Fibroblast of lung (primary cell): ENCODE results near the gene WDR11. TPM values are rescaled to one million over a fixed set of nuclear protein-coding genes. Genes with fewer than 3 reads are reported as not detected.

Experiments used
- DNase-seq, 2 donors: peaks; one replicate each; pipeline versions ENCODE4 v3.0.0 to v3.0.0-alpha.2; 2010; ENCODE audit warnings: low read depth in 2 of 2
- H2AFZ ChIP-seq: 2 replicates; pipeline ENCODE4 v1.5.1; 2012; ENCODE audit warnings: low read length, control low read depth, inconsistent platforms
- H3K27ac ChIP-seq: 2 replicates; pipeline ENCODE4 v1.5.1; 2011; ENCODE audit warnings: low read length, control low read depth; ENCODE audit not compliant: insufficient read depth
- H3K27me3 ChIP-seq: 2 replicates; pipeline ENCODE4 v1.5.1; 2011; ENCODE audit warnings: mild to moderate bottlenecking, low read length; ENCODE audit not compliant: control insufficient read depth, insufficient read depth
- H3K36me3 ChIP-seq: 2 replicates; pipeline ENCODE4 v1.5.1; 2011; ENCODE audit warnings: low read length; ENCODE audit not compliant: control insufficient read depth, insufficient read depth
- H3K4me1 ChIP-seq: 2 replicates; pipeline ENCODE4 v1.5.1; 2011; ENCODE audit warnings: low read length; ENCODE audit not compliant: control insufficient read depth, insufficient read depth; ENCODE audit errors: extremely low read depth
- H3K4me2 ChIP-seq: 2 replicates; pipeline ENCODE4 v1.5.1; 2011; ENCODE audit warnings: low read length, control low read depth; ENCODE audit not compliant: insufficient read depth; ENCODE audit errors: extremely low read depth
- H3K4me3 ChIP-seq, 4 experiments: fragments of 200-600 bp in 1 of 4; sonication (generic) in 1 of 4; replicated peaks in 1 of 4; 2 replicates each; pipeline ENCODE4 v1.5.1; 2011 to 2016; ENCODE audit warnings: low read length in 4 of 4, low read depth in 3 of 4, mild to moderate bottlenecking in 3 of 4, control low read depth in 2 of 4, inconsistent platforms in 1 of 4, mixed read lengths in 1 of 4; ENCODE audit not compliant: insufficient read depth in 1 of 4; ENCODE audit errors: control extremely low read depth in 1 of 4
- H3K79me2 ChIP-seq: 2 replicates; pipeline ENCODE4 v1.5.1; 2012; ENCODE audit warnings: mild to moderate bottlenecking, low read length, inconsistent platforms; ENCODE audit not compliant: control insufficient read depth, insufficient read depth
- H3K9ac ChIP-seq: 2 replicates; pipeline ENCODE4 v1.5.1; 2011; ENCODE audit warnings: mild to moderate bottlenecking, low read length, control low read depth; ENCODE audit not compliant: insufficient read depth
- H3K9me3 ChIP-seq: 2 replicates; pipeline ENCODE4 v1.5.1; 2012; ENCODE audit warnings: low read depth, low read length; ENCODE audit not compliant: control insufficient read depth, insufficient read depth
- H4K20me1 ChIP-seq: 2 replicates; pipeline ENCODE4 v1.5.1; 2011; ENCODE audit warnings: low read length; ENCODE audit not compliant: control insufficient read depth, insufficient read depth; ENCODE audit errors: extremely low read depth
- CTCF ChIP-seq, 2 donors: IDR thresholded peaks in 1 of 2; conservative IDR thresholded peaks in 1 of 2; 1 replicate in 1 of 2; 2 replicates in 1 of 2; pipeline ENCODE4 v1.5.1; 2011 to 2012; ENCODE audit warnings: low read length in 2 of 2, control low read depth in 1 of 2, inconsistent platforms in 1 of 2, low read depth in 1 of 2, mild to moderate bottlenecking in 1 of 2
- EZH2 ChIP-seq: IDR thresholded peaks from 2 replicates; pipeline ENCODE4 v1.5.1; 2012; ENCODE audit warnings: low read length, control low read depth, mild to moderate bottlenecking; ENCODE audit errors: missing control alignments
- polyA plus RNA-seq, 2 donors: library from polyadenylated mRNA; depleted of rRNA in 1 of 2; stranded (reverse) in 1 of 2; unstranded in 1 of 2; fragments of >200 nt; gene quantifications; 2 replicates each; pipeline ENCODE4 v1.2.1, GENCODE V29; 2011 to 2012; ENCODE audit warnings: missing spikeins in 1 of 2
- total RNA-seq: library from RNA; depleted of rRNA; stranded (reverse); fragments of >200 nt; gene quantifications from 2 replicates; pipeline ENCODE4 v1.2.1, GENCODE V29; 2014

Gene WDR11
- total and polyA plus RNA-seq, 2 donors (not counting 1 experiment from before 2014, with no cell fraction given), result 61.4 to 89.5 TPM

GRCh38 chr10:120949609-120950031 is 98.5 kb downstream of the WDR11 start:
- TF ChIP-seq EZH2 (no peak), CTCF (conservative IDR thresholded peaks at IDR 0.05 in 1 of 2, IDR thresholded peaks at IDR 0.05 in 1 of 2; ENCODE audit: low read depth in 1 of 2, low read length in 2 of 2) (no peak)
- Histone ChIP-seq H4K20me1 (no peaks in the 10 kb centered on the region), H3K9me3 (no peaks in the 10 kb centered on the region), H3K79me2 (no peaks in the 10 kb centered on the region), H3K4me2 (no peak overlapping the region), H2AFZ (peak overlapping the region; percentile 2), H3K9ac (no peak overlapping the region), H3K27me3 (peaks cover 9% of the 10 kb centered on the region), H3K36me3 (no peaks in the 10 kb centered on the region), H3K4me1 (peaks cover 2% of the 10 kb centered on the region), H3K4me3 (peak overlapping the region in 2 of 4 experiments; percentile 46 to 51), H3K27ac (no peak overlapping the region)
- DNase-seq, result no peak

GRCh38 chr10:120950051-120950561 is 98.9 kb downstream of the WDR11 start:
- Histone ChIP-seq H3K9me3 (no peaks in the 10 kb centered on the region), H3K27ac (no peak overlapping the region), H3K27me3 (peaks cover 9% of the 10 kb centered on the region), H3K9ac (no peak overlapping the region), H3K4me1 (peaks cover 2% of the 10 kb centered on the region), H3K4me2 (no peak overlapping the region), H4K20me1 (no peaks in the 10 kb centered on the region), H3K36me3 (no peaks in the 10 kb centered on the region), H3K4me3 (peak overlapping the region in 1 of 4 experiments; percentile 17), H2AFZ (peak overlapping the region; percentile 17), H3K79me2 (no peaks in the 10 kb centered on the region)
- no peak for TF ChIP-seq CTCF (conservative IDR thresholded peaks at IDR 0.05 in 1 of 2, IDR thresholded peaks at IDR 0.05 in 1 of 2; ENCODE audit: low read depth in 1 of 2, low read length in 2 of 2)
- no peak for TF ChIP-seq EZH2
- peak; percentile 11 to 39 for DNase-seq

- TF ChIP-seq CTCF (conservative IDR thresholded peaks at IDR 0.05 in 1 of 2, IDR thresholded peaks at IDR 0.05 in 1 of 2; ENCODE audit: low read depth in 1 of 2, low read length in 2 of 2) (no peak), EZH2 (no peak)
- Histone ChIP-seq H4K20me1 (no peaks in the 10 kb centered on the region), H3K9ac (no peak overlapping the region)
Measured at GRCh38 chr10:120951288-120951687, 100.1 kb downstream of the WDR11 start.

More at GRCh38 chr10:120951288-120951687, 100.1 kb downstream of the WDR11 start:
- H3K9me3 ChIP-seq, result no peaks in the 10 kb centered on the region
- no peaks in the 10 kb centered on the region for H3K36me3 ChIP-seq
- H3K27me3 ChIP-seq, result peaks cover 9% of the 10 kb centered on the region
- H3K27ac ChIP-seq, result no peak overlapping the region
- H3K4me1 ChIP-seq, result peaks cover 2% of the 10 kb centered on the region
- no peaks in the 10 kb centered on the region for H3K79me2 ChIP-seq
- no peak overlapping the region for H3K4me2 ChIP-seq
- no peak overlapping the region for H3K4me3 ChIP-seq
- H2AFZ ChIP-seq, result no peak overlapping the region
- no peak for DNase-seq
